ENCODE results near the gene TINAGL1.

TINAGL1 gene, protein sequence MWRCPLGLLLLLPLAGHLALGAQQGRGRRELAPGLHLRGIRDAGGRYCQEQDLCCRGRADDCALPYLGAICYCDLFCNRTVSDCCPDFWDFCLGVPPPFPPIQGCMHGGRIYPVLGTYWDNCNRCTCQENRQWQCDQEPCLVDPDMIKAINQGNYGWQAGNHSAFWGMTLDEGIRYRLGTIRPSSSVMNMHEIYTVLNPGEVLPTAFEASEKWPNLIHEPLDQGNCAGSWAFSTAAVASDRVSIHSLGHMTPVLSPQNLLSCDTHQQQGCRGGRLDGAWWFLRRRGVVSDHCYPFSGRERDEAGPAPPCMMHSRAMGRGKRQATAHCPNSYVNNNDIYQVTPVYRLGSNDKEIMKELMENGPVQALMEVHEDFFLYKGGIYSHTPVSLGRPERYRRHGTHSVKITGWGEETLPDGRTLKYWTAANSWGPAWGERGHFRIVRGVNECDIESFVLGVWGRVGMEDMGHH

DNA sequence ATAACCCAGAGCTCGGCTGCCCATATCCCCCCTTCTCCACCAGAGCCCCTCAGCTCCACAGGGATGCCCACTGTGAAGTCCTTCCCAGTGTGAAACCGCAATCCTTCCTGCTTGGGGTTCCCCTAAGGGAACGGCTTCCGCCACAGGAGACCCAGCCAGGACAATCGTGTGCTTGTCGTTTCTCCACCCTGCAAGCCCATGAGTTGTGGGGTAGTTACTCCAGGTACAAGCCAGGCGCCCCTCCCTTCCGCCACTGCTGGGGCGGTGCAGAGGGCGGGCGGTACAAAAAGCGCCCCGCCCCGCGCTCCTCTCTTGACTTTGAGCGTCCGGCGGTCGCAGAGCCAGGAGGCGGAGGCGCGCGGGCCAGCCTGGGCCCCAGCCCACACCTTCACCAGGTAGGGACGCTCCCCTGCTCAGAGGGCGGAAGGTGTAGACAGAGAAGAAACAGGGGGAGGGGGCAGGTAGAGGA, at the start of gene TINAGL1:
Gene TINAGL1 (plus strand): TSS at position 315 of the 469 bp plus-strand sequence. CDS start 634 bp downstream, outside the sequence.
- no peak for DNase-seq (ENCODE audit: low read depth)

DNA sequence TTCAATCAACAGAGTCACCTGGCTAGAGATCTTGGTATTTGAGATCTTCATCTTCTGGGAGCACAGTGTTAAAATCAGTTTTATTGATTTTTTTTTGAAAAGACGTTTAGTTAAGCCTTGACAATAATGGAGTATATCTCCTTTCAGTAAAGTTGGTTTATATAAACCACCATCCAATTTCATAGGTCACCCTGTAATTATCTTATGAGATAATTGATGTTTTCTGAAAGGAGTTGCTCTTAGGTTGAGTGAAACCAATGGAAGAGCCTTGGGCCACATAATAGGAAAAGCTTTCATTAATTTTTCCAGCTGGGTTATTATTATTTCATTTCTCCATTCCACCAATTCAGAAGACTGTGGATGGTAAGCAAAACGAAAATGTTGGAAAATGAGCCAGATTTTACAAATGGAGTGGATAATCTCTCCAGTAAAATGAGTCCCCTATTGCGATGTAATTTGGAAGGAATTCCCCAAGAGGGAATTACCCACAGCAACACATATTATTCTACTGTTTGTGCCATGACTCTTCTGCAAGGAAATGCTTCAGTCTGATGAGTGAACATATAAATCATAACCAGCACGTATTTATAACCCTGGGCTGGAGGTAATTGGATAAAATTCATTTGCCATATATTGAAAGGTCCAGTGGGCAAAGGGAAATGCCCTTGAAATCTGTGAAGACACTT, 46.2 kb upstream of the TINAGL1 start:
- DNase-seq (ENCODE audit: low read depth), result no peak

DNA sequence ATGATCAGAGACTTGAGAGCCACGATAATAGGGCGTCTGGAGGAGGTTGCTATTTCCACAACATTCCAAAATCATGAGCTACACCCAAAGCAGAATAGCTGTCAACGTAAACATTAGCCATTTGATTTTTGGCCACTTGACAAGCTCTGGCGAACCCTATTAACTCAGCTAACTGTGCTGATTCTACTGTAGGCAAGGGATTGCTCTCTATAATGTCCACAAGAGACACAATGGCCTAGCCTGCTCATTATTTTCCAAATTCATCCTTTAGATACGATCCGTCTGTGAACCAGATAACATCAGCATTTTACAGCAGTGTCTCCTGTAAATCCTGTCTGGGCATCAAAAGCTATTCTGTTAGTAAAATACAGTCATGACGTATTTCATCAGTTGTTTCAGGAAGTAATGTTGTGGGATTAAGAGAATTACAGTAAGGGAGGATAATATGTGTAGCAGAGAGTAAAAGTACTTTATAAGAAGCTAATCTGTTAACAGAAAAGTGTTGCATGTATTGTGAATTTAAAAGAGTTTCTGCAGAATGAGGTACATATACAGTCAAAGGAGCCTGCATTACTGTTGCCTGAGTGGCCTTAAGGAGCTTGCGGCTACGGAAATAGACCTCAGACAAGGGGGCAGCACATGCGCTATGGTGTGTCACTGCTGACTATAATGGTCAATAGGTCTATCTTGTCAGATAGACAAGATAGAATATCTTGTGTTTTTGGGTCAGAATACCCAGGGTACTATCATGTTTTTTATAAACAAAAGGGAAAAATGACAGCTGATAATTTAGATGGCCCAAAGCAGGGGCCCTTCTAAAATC, 44.9 kb upstream of the TINAGL1 start:
- DNase-seq (ENCODE audit: low read depth), result peak; percentile 24

DNA sequence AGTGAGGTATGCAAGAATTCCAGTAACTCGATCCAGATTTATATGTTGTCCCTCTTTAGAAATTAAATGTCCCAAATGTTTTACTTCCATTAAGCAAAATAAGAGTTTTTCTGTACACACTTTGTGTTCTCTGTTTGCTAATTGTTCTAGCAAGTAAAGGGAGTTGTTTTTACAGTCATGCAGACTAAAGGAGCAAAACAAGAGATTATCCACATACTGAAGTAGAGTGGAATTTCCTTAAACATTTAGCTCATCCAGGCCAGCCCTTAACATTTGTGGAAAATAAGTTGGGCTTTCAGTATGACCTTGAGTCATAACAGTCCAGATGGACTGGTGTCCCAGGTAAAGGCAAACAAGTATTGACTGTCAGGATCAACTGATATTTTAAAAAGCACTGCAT, 44.1 kb upstream of the TINAGL1 start:
- no peak for DNase-seq (ENCODE audit: low read depth)

DNA sequence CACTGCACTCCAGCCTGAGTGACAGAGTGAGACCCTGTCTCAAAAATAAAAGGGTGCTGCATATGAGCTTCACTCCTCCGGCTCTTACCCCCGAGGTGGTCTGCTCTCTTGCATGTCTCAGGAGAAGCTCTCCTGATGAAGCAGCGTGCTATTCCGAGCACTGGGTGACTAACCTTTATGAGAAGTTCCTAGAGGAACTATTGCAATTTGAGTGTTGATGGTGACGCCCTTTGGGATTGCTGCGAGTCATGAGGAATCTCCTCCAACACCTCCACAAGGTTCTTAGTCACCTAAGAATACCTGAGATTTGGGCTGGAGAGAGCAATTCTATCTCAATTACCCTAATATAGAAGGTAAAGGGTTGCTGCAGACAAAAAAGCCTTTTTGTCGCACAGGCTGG, 40.8 kb upstream of the TINAGL1 start:
- no peak for DNase-seq (ENCODE audit: low read depth)

DNA sequence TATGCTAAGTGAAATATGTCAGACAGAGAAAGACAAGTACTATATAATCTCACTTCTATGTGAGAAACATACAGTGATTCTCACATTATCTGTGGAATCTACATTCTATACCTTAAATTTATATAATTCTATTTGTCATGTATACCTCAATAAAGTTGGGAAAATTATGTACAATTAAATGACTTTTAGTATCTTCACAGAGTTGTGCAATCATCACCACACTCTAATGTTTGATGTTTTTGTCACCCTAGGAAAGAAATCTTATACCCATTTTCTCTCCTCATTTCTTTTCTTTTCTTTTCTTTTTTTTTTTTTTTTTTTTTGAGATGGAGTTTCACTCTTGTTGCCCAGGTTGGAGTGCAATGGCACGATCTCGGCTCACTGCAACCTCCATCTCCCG, 37.0 kb upstream of the TINAGL1 start:
- DNase-seq (ENCODE audit: low read depth), result no peak

DNA sequence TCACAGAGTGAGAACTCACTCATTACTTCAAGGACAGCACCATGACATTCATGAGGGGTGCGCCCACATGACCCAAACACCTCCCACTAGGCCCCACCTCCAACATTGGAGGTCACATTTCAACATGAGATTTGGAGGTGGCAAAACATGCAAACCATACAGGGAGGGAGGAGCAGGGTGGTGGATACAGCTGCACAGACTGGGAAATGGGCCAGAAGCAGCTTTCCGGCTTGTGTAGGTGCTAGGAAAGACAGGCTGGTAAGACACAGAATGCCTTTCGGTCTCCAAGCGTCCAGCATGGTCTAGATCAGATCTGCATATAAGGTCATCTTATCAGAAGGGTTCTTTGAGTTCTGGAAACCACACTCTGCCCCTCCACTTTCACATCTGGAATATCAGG, 35.1 kb upstream of the TINAGL1 start:
- no peak for DNase-seq (ENCODE audit: low read depth)

DNA sequence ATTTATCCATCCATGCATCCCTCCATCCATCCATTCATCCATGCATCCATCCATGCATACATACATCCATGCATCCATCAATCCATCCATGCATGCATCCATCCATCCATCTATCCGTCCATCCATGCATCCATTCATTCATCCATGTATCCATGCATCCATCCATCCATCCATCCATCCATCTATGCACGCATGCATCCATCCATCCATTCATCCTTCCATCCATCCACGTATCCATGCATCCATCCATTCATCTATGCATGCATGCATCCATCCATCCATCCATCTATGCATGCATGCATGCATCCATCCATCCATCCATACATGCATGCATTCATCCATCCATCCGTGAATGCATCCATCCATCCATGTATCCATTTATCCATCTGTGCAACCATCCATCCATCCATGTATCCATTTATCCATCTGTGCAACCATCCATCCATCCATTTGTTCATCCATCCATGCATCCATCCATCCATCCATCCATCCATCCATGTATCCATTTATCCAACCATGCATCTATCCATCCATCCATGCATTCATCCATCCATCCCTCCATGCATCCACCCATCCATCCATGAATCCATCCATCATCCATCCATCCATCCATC, 30.3 kb upstream of the TINAGL1 start:
- no peak for DNase-seq (ENCODE audit: low read depth)

DNA sequence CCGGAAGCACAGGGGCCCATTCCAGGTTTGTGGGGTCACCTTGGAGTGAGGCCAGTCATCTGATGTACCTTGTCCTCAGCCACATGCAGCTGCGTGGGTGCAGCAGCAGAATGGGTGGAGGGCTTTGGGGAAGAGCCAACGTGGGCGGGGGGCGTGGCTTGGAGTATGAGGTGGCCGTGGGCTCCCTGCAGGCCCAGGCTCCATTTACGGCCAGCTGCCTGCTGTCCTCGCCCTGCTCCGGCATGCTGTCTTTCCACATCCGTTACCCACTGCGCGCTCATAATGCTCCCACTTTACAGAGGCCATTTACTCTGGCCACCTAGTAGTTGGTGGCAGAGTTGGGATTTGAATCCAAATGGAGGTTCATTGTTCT, 27.8 kb upstream of the TINAGL1 start:
- no peak for DNase-seq (ENCODE audit: low read depth)

DNA sequence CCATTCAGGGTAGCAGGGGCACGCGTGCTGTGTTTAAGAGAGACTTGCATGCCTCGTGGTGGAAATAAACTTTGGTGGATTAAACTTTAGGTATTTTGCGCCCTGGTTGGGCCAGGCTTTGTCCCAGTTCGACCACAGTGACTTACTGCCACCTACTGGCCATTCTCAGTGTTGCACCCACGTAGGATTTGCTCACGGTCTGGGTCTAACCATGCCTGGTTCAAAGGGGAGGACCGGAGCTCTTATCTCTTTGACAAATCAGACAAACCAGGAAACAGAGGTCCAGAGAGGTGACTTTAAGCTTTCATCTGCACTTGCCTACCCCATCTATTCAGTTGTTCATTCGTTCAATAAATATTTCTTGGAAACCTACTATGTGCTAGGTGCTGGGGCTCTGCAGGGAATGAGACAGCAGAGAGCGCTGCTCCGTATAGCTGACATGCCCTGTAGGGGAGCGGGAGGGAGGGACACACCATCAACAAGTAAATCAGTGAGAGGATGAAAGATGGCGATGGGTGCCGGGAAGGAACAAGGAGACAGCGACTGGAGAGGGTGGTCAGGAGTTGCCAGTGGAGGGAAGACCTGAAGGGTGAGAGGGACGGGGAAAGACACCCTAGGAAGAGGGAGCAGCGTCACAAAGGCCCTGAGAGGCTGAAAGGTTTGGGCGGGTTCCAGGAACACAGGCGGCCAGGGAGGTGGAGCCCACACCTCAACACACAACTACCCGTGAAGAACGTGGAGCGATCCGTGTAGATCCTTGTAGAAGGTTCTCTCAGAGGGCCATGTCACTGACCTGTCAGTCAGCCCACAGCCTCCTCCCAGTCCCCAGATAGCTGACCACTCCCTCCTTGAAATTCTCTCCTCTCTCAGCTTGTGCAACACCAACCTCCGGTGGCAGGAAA, 27.2 kb upstream of the TINAGL1 start:
- peak; percentile 75 for DNase-seq (ENCODE audit: low read depth)

DNA sequence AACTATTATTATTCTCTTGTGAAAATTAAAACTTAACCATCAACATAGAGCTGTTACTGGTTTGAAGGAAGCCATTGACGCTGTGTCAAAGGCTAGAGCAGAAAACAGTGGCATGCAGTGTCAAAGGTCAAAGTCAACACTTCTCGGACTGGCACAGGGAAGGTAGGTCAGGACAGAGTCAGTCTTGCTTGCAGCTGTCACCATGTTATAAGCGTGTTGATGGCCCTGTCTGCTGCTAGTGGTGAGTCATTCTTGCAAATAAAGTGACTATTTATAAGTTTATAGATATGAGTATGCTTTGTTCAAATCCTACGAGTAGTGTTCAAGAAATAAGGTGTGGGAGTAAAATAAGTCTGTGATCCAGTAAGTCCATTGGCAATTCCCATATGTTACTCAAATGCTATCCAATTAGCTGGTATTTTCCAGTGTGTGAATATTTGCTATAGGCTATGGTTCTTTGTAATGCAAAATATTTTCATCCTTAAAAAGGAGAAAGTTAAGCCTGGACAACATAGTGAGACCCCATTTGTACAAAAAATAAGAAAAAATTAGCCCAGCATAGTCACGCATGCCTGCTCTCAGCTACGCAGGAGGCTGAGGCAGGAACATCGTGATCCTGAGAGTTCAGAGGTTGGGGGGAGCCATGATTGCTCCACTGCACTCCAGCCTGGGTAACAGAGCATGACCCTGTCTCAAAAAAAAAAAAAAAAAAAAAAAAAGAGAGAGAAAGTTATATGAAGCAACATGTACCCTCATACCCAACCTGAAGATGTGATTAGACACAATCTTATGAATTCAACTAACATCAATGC, 26.3 kb upstream of the TINAGL1 start:
- no peak for DNase-seq (ENCODE audit: low read depth)

DNA sequence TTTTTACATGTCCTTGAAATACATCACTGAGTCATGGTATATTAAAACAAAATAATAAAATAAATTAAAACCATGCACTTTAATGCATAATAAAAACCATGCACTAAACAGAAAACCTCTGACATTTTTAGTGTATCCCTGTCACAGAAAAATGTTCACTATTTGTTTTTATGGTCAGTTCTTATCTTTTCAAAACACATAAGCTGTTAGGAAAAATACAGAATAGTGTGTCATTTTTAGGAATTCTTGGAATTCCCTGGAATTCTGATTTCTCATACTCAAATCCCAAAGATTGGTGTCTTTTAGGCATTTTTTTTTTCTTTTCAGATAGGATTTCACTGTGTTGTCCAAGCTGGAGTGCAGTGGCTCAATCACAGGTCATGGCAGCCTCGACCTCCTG, 25.1 kb upstream of the TINAGL1 start:
- no peak for DNase-seq (ENCODE audit: low read depth)

DNA sequence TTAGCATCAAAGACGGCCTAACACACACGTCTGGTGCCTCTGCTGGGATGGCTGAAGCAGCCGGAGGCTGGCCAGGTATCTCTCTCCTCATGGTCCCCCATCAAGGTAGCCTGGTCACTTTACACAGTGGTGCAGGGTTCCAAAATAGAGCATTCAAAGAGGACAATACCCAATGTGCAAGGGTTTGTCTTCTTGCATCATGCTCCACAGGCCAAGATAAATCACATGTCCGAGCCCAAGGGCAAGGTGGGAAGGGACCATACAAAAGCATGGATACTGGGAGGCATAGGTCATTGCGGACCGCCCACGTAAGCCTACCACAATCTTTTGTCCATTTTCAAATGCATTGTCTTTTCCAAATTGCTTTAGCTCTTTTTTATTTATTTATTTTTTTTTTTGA, 23.8 kb upstream of the TINAGL1 start:
- no peak for DNase-seq (ENCODE audit: low read depth)

DNA sequence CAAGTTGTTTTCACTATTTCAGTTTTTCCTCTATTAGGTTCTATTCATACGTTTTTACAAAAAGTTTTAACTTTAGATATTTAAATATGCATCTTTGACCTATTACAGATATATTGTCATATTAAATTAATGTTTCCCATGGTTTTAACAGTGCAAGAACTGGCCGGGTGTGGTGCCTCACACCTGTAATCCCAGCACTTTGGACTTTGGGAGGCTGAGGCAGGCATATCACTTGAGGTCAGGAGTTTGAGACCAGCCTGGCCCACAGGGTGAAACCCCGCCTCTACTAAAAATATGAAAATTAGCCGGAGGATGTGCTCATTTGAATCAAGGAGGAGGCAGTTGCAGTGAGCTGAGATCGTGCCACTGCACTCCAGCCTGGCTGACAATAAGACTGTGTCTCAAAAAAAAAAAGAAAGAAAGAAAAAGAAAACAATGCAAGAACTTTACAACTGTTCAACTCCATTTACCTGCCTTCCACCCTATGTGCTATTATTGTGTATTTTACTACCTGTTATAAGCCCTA, 19.8 kb upstream of the TINAGL1 start:
- no peak for DNase-seq (ENCODE audit: low read depth)

DNA sequence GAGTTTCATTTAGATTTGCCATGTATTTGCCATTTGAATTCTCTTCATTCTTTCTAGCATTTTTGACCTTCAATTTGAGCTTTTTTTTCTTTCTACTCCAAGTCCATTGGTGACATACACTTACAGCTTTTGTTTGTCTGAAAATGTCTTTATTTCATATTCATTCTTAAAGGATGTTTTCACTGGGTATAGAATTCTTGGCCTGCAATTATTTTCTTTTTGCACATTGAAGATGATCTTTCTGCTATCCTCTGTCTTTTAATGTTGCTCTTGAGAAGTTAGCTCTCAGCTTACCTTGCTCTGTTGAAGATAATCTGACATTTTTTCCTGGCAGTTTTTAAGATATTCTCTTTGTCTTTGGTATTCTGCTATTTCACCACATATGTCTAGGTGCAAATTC, 16.6 kb upstream of the TINAGL1 start:
- DNase-seq (ENCODE audit: low read depth), result no peak

DNA sequence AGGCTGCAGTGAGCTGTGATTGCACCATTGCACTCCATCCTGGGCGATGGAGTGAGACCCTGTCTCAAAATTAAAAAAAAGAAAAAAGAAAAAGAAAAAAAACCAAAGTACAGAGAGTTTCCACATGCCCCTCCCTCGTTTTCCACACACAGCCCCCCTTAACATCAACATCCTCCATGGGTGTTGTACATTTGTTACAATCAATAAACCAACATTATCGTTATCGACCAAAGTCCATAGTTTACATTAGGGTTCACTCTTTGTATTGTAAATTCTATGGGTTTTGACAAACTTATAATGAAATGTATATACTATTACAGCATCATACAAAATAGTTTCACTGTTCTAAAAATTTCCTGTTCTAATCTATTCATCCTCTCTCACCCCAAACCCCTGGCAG, 15.9 kb upstream of the TINAGL1 start:
- DNase-seq (ENCODE audit: low read depth), result no peak

DNA sequence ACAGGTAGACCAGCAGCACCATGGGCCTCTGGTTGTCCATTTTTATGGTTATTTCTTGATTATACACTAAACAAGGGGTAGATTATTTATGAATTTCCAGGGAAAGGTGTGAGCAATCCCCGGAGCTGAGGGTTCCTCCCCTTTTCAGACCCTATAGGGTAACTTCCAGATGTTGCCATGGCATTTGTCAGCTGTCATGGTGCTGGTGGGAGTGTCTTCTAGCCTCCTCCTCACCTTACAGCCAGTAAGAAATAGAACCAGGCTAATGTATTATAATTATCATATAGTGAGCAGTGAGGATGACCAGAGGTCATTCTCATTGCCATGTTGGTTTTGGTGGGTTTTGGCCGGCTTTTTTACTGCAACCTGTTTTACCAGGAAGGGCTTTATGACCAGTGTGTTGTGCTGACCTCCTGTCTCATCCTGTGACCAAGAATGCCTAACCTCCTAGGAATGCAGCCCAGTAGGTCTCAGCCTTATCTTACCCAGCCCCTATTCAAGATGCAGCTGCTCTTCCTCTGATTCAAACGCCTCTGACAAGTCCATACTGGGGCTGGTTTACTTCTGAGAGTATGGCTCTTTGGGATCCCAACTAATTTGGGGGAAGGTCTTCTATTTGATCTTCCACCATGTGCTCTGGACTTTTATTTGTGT, 13.5 kb upstream of the TINAGL1 start:
- DNase-seq (ENCODE audit: low read depth), result no peak

DNA sequence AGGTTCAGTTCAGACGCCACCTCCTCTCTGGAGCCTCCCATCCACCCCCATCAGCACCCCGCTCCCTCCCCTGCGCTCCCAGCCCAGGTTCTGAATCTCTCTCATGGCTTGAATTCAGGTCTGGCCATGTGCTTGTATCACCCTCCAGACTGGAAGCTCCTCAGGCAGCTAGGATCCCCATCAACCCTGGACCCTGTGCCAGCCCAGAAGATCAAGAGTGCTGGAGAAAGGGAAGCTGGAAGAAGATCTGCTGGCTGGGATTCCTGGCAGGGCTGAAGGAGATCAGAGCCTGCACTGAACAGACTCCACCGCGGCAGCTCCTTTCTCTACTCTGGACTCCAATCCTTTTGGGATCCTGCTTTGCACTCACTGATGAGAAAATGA, 11.7 kb upstream of the TINAGL1 start:
- DNase-seq (ENCODE audit: low read depth), result no peak

DNA sequence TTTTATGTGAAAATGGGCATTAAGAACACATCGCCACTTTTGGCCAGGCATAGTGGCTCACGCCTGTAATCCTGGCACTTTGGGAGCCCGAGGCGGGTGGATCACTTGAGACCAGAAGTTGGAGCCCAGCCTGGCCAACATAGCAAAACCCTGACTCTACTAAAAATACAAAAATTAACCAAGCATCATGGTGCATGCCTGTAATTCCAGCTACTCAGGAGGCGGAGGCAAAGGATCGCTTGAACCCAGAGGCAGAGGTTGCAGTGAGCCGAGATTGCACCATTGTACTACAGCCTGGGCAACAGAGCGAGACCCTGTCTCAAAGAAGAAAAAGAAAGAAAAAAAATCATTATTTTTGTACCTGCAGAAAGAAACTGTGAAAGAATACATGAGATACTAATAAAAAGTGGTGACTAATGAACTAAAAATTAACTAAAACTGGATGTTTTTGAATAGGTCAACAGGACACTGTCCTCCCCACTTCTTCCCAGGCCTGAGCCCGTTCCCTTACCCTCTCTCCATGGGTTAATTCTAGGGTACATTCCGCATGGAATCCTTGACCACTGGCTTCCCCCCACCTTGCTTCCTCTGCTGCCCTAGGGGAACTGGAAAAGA, 8.3 kb upstream of the TINAGL1 start:
- DNase-seq (ENCODE audit: low read depth), result no peak
